Mesendoderm (in vitro differentiated cells): ENCODE data around the gene EPHB3.

Experiments used
- DNase-seq: peaks from one replicate; pipeline ENCODE4 v3.0.0; 2013
- H2AK5ac ChIP-seq: 2 replicates; pipeline ENCODE4 v1.6.1; 2013; ENCODE audit warnings: low read length, inconsistent platforms
- H2BK120ac ChIP-seq: 2 replicates; pipeline ENCODE4 v1.6.1; 2013; ENCODE audit warnings: low read depth, mild to moderate bottlenecking, low read length, moderate library complexity, mixed read lengths
- H2BK15ac ChIP-seq: replicated peaks from 2 replicates; pipeline ENCODE4 v1.6.1; 2013; ENCODE audit warnings: low read depth, mild to moderate bottlenecking, moderate library complexity
- H2BK5ac ChIP-seq: 2 replicates; pipeline ENCODE4 v1.6.1; 2013; ENCODE audit warnings: low read length, inconsistent platforms
- H3K18ac ChIP-seq: 2 replicates; pipeline ENCODE4 v1.6.1; 2013; ENCODE audit warnings: mild to moderate bottlenecking, low read length, mixed read lengths
- H3K23ac ChIP-seq: one replicate; pipeline ENCODE4 v1.6.1; 2013; ENCODE audit warnings: low read length
- H3K27ac ChIP-seq: 2 replicates; pipeline ENCODE4 v1.5.1; 2013; ENCODE audit warnings: low read depth, mild to moderate bottlenecking, inconsistent platforms, low read length, moderate library complexity
- H3K27me3 ChIP-seq: 2 replicates; pipeline ENCODE4 v1.6.1; 2013; ENCODE audit warnings: low read length, control low read depth, mild to moderate bottlenecking, inconsistent platforms; ENCODE audit not compliant: insufficient read depth, poor library complexity
- H3K36me3 ChIP-seq: 2 replicates; pipeline ENCODE4 v1.6.1; 2013; ENCODE audit warnings: low read length, inconsistent platforms; ENCODE audit not compliant: control insufficient read depth, insufficient read depth
- H3K4ac ChIP-seq: one replicate; pipeline ENCODE4 v1.6.1; 2013; ENCODE audit warnings: low read depth, mild to moderate bottlenecking, low read length, moderate library complexity
- H3K4me1 ChIP-seq: 2 replicates; pipeline ENCODE4 v1.6.1; 2013; ENCODE audit warnings: low read depth, low read length, inconsistent platforms; ENCODE audit not compliant: control insufficient read depth
- H3K4me2 ChIP-seq: 2 replicates; pipeline ENCODE4 v1.6.1; 2013; ENCODE audit warnings: low read length
- H3K4me3 ChIP-seq: 2 replicates; pipeline ENCODE4 v1.5.1; 2013; ENCODE audit warnings: mild to moderate bottlenecking, low read length
- H3K56ac ChIP-seq: one replicate; pipeline ENCODE4 v1.6.1; 2013; ENCODE audit warnings: low read length
- H3K79me1 ChIP-seq: 2 replicates; pipeline ENCODE4 v1.6.1; 2013; ENCODE audit warnings: low read length, inconsistent platforms
- H3K79me2 ChIP-seq: 2 replicates; pipeline ENCODE4 v1.6.1; 2013; ENCODE audit warnings: mild to moderate bottlenecking, low read length; ENCODE audit not compliant: control insufficient read depth, insufficient read depth
- H3K9ac ChIP-seq: 2 replicates; pipeline ENCODE4 v1.6.1; 2013; ENCODE audit warnings: low read length, inconsistent platforms
- H4K5ac ChIP-seq: one replicate; pipeline ENCODE4 v1.6.1; 2013; ENCODE audit warnings: low read length
- H4K8ac ChIP-seq: one replicate; pipeline ENCODE4 v1.6.1; 2013; ENCODE audit warnings: low read depth, mild to moderate bottlenecking, control low read depth, low read length, moderate library complexity
- WGBS: extraction: QIAGEN DNeasy Blood & Tissue Kit; methylation state at CpG from one replicate; pipeline ENCODE4 v1.1.7; 2013; ENCODE audit warnings: low lambda C conversion rate, missing lambda C conversion rate; ENCODE audit not compliant: insufficient coverage; ENCODE audit errors: extremely low coverage; 5-methylcytosine and 5-hydroxymethylcytosine counted together

Gene EPHB3

GRCh38 chr3:184549796-184550577, 11.6 kb upstream of the EPHB3 start:
- H3K56ac ChIP-seq = no peak overlapping the region
- no peak overlapping the region for H3K4me2 ChIP-seq
- H2BK5ac ChIP-seq = no peak overlapping the region
- H4K8ac ChIP-seq = no peak overlapping the region
- no CpG with 5 or more reads among the region's 15 CpGs for WGBS
- no peak overlapping the region for H3K4me3 ChIP-seq
- no peak overlapping the region for H3K27ac ChIP-seq
- no peak overlapping the region for H3K4ac ChIP-seq
- no peaks in the 10 kb centered on the region for H3K27me3 ChIP-seq
- no peaks in the 10 kb centered on the region for H3K79me1 ChIP-seq
- no peaks in the 10 kb centered on the region for H3K36me3 ChIP-seq
- H3K79me2 ChIP-seq = no peaks in the 10 kb centered on the region
- no peak overlapping the region for H3K18ac ChIP-seq
- no peaks in the 10 kb centered on the region for H3K4me1 ChIP-seq
- no peak overlapping the region for H2AK5ac ChIP-seq
- no peak overlapping the region for H2BK15ac ChIP-seq
- H4K5ac ChIP-seq = no peak overlapping the region
- H3K9ac ChIP-seq = no peak overlapping the region
- no peak for DNase-seq
- H3K23ac ChIP-seq = peak overlapping the region; percentile 45
- no peak overlapping the region for H2BK120ac ChIP-seq

GRCh38 chr3:184551103-184551502, 10.5 kb upstream of the EPHB3 start:
- no peak overlapping the region for H2BK120ac ChIP-seq
- H2AK5ac ChIP-seq = no peak overlapping the region
- no peak for DNase-seq
- no peak overlapping the region for H3K56ac ChIP-seq
- no peak overlapping the region for H3K4me3 ChIP-seq
- H3K27me3 ChIP-seq = no peaks in the 10 kb centered on the region
- H3K4ac ChIP-seq = no peak overlapping the region
- no peak overlapping the region for H3K4me2 ChIP-seq
- H4K8ac ChIP-seq = no peak overlapping the region
- H3K4me1 ChIP-seq = no peaks in the 10 kb centered on the region
- H3K36me3 ChIP-seq = no peaks in the 10 kb centered on the region
- no peak overlapping the region for H3K9ac ChIP-seq
- H3K23ac ChIP-seq = no peak overlapping the region
- no peak overlapping the region for H4K5ac ChIP-seq
- H3K79me1 ChIP-seq = no peaks in the 10 kb centered on the region
- no peak overlapping the region for H2BK5ac ChIP-seq
- H2BK15ac ChIP-seq = no peak overlapping the region
- H3K18ac ChIP-seq = no peak overlapping the region
- no peaks in the 10 kb centered on the region for H3K79me2 ChIP-seq
- no peak overlapping the region for H3K27ac ChIP-seq
- WGBS = no CpG with 5 or more reads among the region's 8 CpGs

GRCh38 chr3:184551614-184552256, 9.8 kb upstream of the EPHB3 start:
- H3K9ac ChIP-seq = no peak overlapping the region
- H4K8ac ChIP-seq = no peak overlapping the region
- no peak overlapping the region for H2BK5ac ChIP-seq
- no peaks in the 10 kb centered on the region for H3K36me3 ChIP-seq
- H3K56ac ChIP-seq = no peak overlapping the region
- whole genome bisulfite sequencing = no CpG with 5 or more reads among the region's 12 CpGs
- no peak overlapping the region for H3K4ac ChIP-seq
- H3K23ac ChIP-seq = no peak overlapping the region
- no peak overlapping the region for H3K4me3 ChIP-seq
- H4K5ac ChIP-seq = no peak overlapping the region
- H2BK15ac ChIP-seq = no peak overlapping the region
- no peak overlapping the region for H3K27ac ChIP-seq
- DNase-seq = no peak
- no peak overlapping the region for H2BK120ac ChIP-seq
- H3K27me3 ChIP-seq = no peaks in the 10 kb centered on the region
- no peak overlapping the region for H3K4me2 ChIP-seq
- H3K18ac ChIP-seq = no peak overlapping the region
- H2AK5ac ChIP-seq = no peak overlapping the region
- no peaks in the 10 kb centered on the region for H3K4me1 ChIP-seq
- no peaks in the 10 kb centered on the region for H3K79me1 ChIP-seq
- H3K79me2 ChIP-seq = no peaks in the 10 kb centered on the region

GRCh38 chr3:184552296-184552695, 9.3 kb upstream of the EPHB3 start:
- H2AK5ac ChIP-seq = no peak overlapping the region
- H3K79me1 ChIP-seq = no peaks in the 10 kb centered on the region
- WGBS = no CpG with 5 or more reads among the region's 6 CpGs
- H3K23ac ChIP-seq = no peak overlapping the region
- no peak overlapping the region for H2BK120ac ChIP-seq
- H3K27me3 ChIP-seq = no peaks in the 10 kb centered on the region
- H3K18ac ChIP-seq = no peak overlapping the region
- no peak overlapping the region for H2BK5ac ChIP-seq
- no peak overlapping the region for H4K5ac ChIP-seq
- H3K9ac ChIP-seq = no peak overlapping the region
- H3K36me3 ChIP-seq = no peaks in the 10 kb centered on the region
- no peak overlapping the region for H3K56ac ChIP-seq
- no peak for DNase-seq
- H3K79me2 ChIP-seq = no peaks in the 10 kb centered on the region
- no peak overlapping the region for H3K4me2 ChIP-seq
- no peak overlapping the region for H3K4me3 ChIP-seq
- H4K8ac ChIP-seq = no peak overlapping the region
- H3K4ac ChIP-seq = no peak overlapping the region
- no peak overlapping the region for H3K27ac ChIP-seq
- H2BK15ac ChIP-seq = no peak overlapping the region
- no peaks in the 10 kb centered on the region for H3K4me1 ChIP-seq

- H3K27me3 ChIP-seq = no peaks in the 10 kb centered on the region
These were observed 8.7 kb upstream of the EPHB3 start for GRCh38 chr3:184552863-184553262.

More at GRCh38 chr3:184552863-184553262, 8.7 kb upstream of the EPHB3 start:
- Histone ChIP-seq H2AK5ac (no peak overlapping the region), H3K18ac (no peak overlapping the region), H3K23ac (no peak overlapping the region), H3K79me1 (no peaks in the 10 kb centered on the region), H2BK15ac (no peak overlapping the region), H2BK120ac (no peak overlapping the region), H3K56ac (peak overlapping the region; percentile 25), H3K9ac (no peak overlapping the region), H4K8ac (no peak overlapping the region), H3K36me3 (no peaks in the 10 kb centered on the region), H3K79me2 (no peaks in the 10 kb centered on the region), H3K4me2 (no peak overlapping the region), H4K5ac (no peak overlapping the region), H2BK5ac (no peak overlapping the region), H3K27ac (no peak overlapping the region), H3K4me1 (no peaks in the 10 kb centered on the region), H3K4ac (no peak overlapping the region), H3K4me3 (no peak overlapping the region)
- no peak for DNase-seq
- no CpG with 5 or more reads among the region's 13 CpGs for WGBS
